H1 (cell line): ENCODE results near the gene CBLB. TPM values are rescaled to one million over a fixed set of nuclear protein-coding genes. Genes with fewer than 3 reads are reported as not detected.

Experiments used
- CTCF ChIA-PET: fragments of 300-600 bp; sonication (Branson Sonifier 250); formaldehyde crosslinking; loops from one replicate; lab custom pipeline; 2021; ENCODE audit not compliant: partially characterized antibody; lab: Charles Lee
- POLR2A ChIA-PET: fragments of 300-600 bp; sonication (Branson Sonifier 250); formaldehyde crosslinking; loops from one replicate; lab custom pipeline; 2021; ENCODE audit warnings: inconsistent platforms; ENCODE audit not compliant: partially characterized antibody; lab: Charles Lee
- DNase-seq, 2 experiments: peaks; one replicate each; pipeline versions ENCODE4 v3.0.0 to v3.0.0-alpha.2; 2010 to 2022; ENCODE audit warnings: low spot score in 2 of 2, low read depth in 1 of 2, mixed read lengths in 1 of 2
- FAIRE-seq: peaks from 2 replicates; lab custom pipeline; 2011; peaks lifted over from hg19 to GRCh38; lab: Jason Lieb, UNC
- H2AFZ ChIP-seq: 2 replicates; pipeline ENCODE4 v1.8.1; 2012; ENCODE audit warnings: low read length, inconsistent platforms
- H2AK5ac ChIP-seq: 2 replicates; pipeline ENCODE4 v1.6.1; 2013; ENCODE audit warnings: low read depth, low read length
- H2BK120ac ChIP-seq: replicated peaks from 2 replicates; pipeline ENCODE3; 2013; ENCODE audit warnings: low read depth, low read length, inconsistent platforms
- H2BK12ac ChIP-seq: 2 replicates; pipeline ENCODE4 v1.6.1; 2013; ENCODE audit warnings: low read depth, low read length
- H2BK15ac ChIP-seq: 2 replicates; pipeline ENCODE4 v1.6.1; 2013; ENCODE audit warnings: low read length
- H2BK20ac ChIP-seq: 2 replicates; pipeline ENCODE4 v1.6.1; 2013; ENCODE audit warnings: low read length
- H2BK5ac ChIP-seq: 2 replicates; pipeline ENCODE4 v1.6.1; 2013; ENCODE audit warnings: low read depth, low read length
- H3K14ac ChIP-seq: 2 replicates; pipeline ENCODE4 v1.6.1; 2013; ENCODE audit warnings: inconsistent platforms; ENCODE audit not compliant: insufficient read length
- H3K18ac ChIP-seq: 2 replicates; pipeline ENCODE4 v1.6.1; 2013; ENCODE audit warnings: low read length; ENCODE audit errors: extremely low read depth
- H3K23ac ChIP-seq: 2 replicates; pipeline ENCODE4 v1.6.1; 2013; ENCODE audit warnings: inconsistent platforms; ENCODE audit not compliant: insufficient read length
- H3K23me2 ChIP-seq: 2 replicates; pipeline ENCODE4 v1.6.1; 2013; ENCODE audit warnings: low read depth, low read length
- H3K27ac ChIP-seq: 2 replicates; pipeline ENCODE4 v1.6.1; 2011; ENCODE audit warnings: low read depth, low read length, inconsistent platforms
- H3K27me3 ChIP-seq, 4 experiments: replicated peaks in 1 of 4; 1 replicate in 1 of 4; 2 replicates in 3 of 4; pipeline versions ENCODE4 v1.6.1 to v1.8.1; 2011 to 2013; ENCODE audit warnings: low read length in 3 of 4, mild to moderate bottlenecking in 3 of 4, inconsistent platforms in 2 of 4, mixed read lengths in 2 of 4, moderate library complexity in 1 of 4; ENCODE audit not compliant: control insufficient read depth in 3 of 4, insufficient read depth in 3 of 4; ENCODE audit errors: extremely low read depth in 1 of 4
- H3K36me3 ChIP-seq, 4 experiments: 2 replicates each; pipeline versions ENCODE4 v1.6.1 to v1.8.1; 2011 to 2013; ENCODE audit warnings: mild to moderate bottlenecking in 4 of 4, low read length in 3 of 4, moderate library complexity in 2 of 4, control low read depth in 1 of 4, inconsistent platforms in 1 of 4; ENCODE audit not compliant: insufficient read depth in 4 of 4, control insufficient read depth in 2 of 4
- H3K4ac ChIP-seq: replicated peaks from 2 replicates; pipeline ENCODE3; 2013; ENCODE audit warnings: low read length, low read depth, mixed read lengths, inconsistent platforms; ENCODE audit not compliant: insufficient read length
- H3K4me1 ChIP-seq, 4 experiments: replicated peaks in 1 of 4; 1 replicate in 1 of 4; 2 replicates in 3 of 4; pipeline versions ENCODE4 v1.6.1 to v1.8.1; 2011 to 2013; ENCODE audit warnings: low read length in 3 of 4, inconsistent platforms in 2 of 4, mixed read lengths in 1 of 4; ENCODE audit not compliant: insufficient read depth in 4 of 4, control insufficient read depth in 3 of 4
- H3K4me2 ChIP-seq, 2 experiments: 2 replicates each; pipeline versions ENCODE4 v1.6.1 to v1.8.1; 2011 to 2013; ENCODE audit warnings: low read depth in 2 of 2, low read length in 2 of 2, control low read depth in 1 of 2, inconsistent platforms in 1 of 2, mild to moderate bottlenecking in 1 of 2; ENCODE audit not compliant: insufficient read depth in 1 of 2
- H3K4me3 ChIP-seq, 4 experiments: fragments of 200-600, 300-600 bp in 1 of 4; sonication (generic), shearing (Covaris generic), sonication (Bioruptor Twin) in 1 of 4; 2 replicates each; pipeline versions ENCODE4 v1.5.1 to v1.8.1; 2011 to 2016; ENCODE audit warnings: low read length in 4 of 4, low read depth in 3 of 4, control low read depth in 2 of 4, inconsistent platforms in 2 of 4, mild to moderate bottlenecking in 2 of 4, mixed read lengths in 1 of 4, moderate library complexity in 1 of 4; ENCODE audit not compliant: insufficient read depth in 2 of 4; ENCODE audit errors: extremely low read depth in 1 of 4
- H3K56ac ChIP-seq: replicated peaks from 2 replicates; pipeline ENCODE3; 2013; ENCODE audit warnings: low read depth, mild to moderate bottlenecking, mixed read lengths, low read length, inconsistent platforms; ENCODE audit not compliant: insufficient read length
- H3K79me1 ChIP-seq: 2 replicates; pipeline ENCODE4 v1.6.1; 2013; ENCODE audit warnings: low read depth, low read length, control low read depth
- H3K79me2 ChIP-seq, 2 experiments: 2 replicates each; pipeline versions ENCODE4 v1.6.1 to v1.8.1; 2012 to 2013; ENCODE audit warnings: low read length in 2 of 2, mild to moderate bottlenecking in 2 of 2, inconsistent platforms in 1 of 2; ENCODE audit not compliant: insufficient read depth in 2 of 2, control insufficient read depth in 1 of 2
- H3K9ac ChIP-seq, 4 experiments: replicated peaks in 1 of 4; 1 replicate in 1 of 4; 2 replicates in 3 of 4; pipeline versions ENCODE4 v1.6.1 to v1.8.1; 2011 to 2013; ENCODE audit warnings: low read depth in 3 of 4, low read length in 3 of 4, control low read depth in 2 of 4, mild to moderate bottlenecking in 2 of 4, moderate library complexity in 2 of 4, inconsistent platforms in 1 of 4; ENCODE audit errors: extremely low read depth in 1 of 4
- H3K9me3 ChIP-seq, 2 experiments: 2 replicates each; pipeline versions ENCODE4 v1.6.1 to v1.8.1; 2012 to 2013; ENCODE audit warnings: mild to moderate bottlenecking in 2 of 2, moderate library complexity in 2 of 2, control low read depth in 1 of 2, inconsistent platforms in 1 of 2, low read depth in 1 of 2, low read length in 1 of 2, mixed read lengths in 1 of 2; ENCODE audit not compliant: insufficient read depth in 2 of 2
- H4K20me1 ChIP-seq, 2 experiments: replicated peaks in 1 of 2; 2 replicates each; pipeline versions ENCODE3 to v1.8.1; 2011 to 2013; ENCODE audit warnings: inconsistent platforms in 2 of 2, low read length in 2 of 2, mild to moderate bottlenecking in 1 of 2; ENCODE audit not compliant: insufficient read depth in 2 of 2, control insufficient read depth in 1 of 2
- H4K5ac ChIP-seq: 2 replicates; pipeline ENCODE4 v1.6.1; 2013; ENCODE audit warnings: low read length, low read depth, mixed read lengths, inconsistent platforms; ENCODE audit not compliant: insufficient read length
- H4K8ac ChIP-seq: 2 replicates; pipeline ENCODE4 v1.8.0; 2013; ENCODE audit warnings: mild to moderate bottlenecking, moderate library complexity, low read length, inconsistent platforms; ENCODE audit not compliant: insufficient read depth; ENCODE audit errors: extremely low read depth
- H4K91ac ChIP-seq: replicated peaks from 2 replicates; pipeline ENCODE3; 2013; ENCODE audit warnings: low read length, mixed read lengths, inconsistent platforms; ENCODE audit not compliant: insufficient read length
- CBX5 ChIP-seq: fragments of 300-800, 300-1000 bp; sonication (generic); IDR thresholded peaks from 2 replicates; pipeline ENCODE4 v1.7.1; 2016; ENCODE audit warnings: antibody characterized with exemption, low read length, low read depth
- CHD1 ChIP-seq: IDR thresholded peaks from 2 replicates; pipeline ENCODE4 v1.6.1; 2012; ENCODE audit warnings: low read depth, low read length, improper control_type of control experiment
- CHD2 ChIP-seq: IDR thresholded peaks from 2 replicates; pipeline ENCODE4 v1.6.1; 2012; ENCODE audit warnings: low read length, improper control_type of control experiment
- E2F6 ChIP-seq: IDR thresholded peaks from 2 replicates; pipeline ENCODE4 v1.6.1; 2012; ENCODE audit warnings: inconsistent platforms
- GTF2F1 ChIP-seq: IDR thresholded peaks from 2 replicates; pipeline ENCODE4 v1.6.1; 2012; ENCODE audit warnings: low read depth, low read length, improper control_type of control experiment, borderline replicate concordance
- NRF1 ChIP-seq: IDR thresholded peaks from 2 replicates; pipeline ENCODE4 v1.6.1; 2011; ENCODE audit warnings: mild to moderate bottlenecking, low read depth, low read length, improper control_type of control experiment
- PHF8 ChIP-seq: fragments of 200-600 bp; sonication (generic); conservative IDR thresholded peaks from 2 replicates; pipeline ENCODE4 v1.7.1; 2012; ENCODE audit warnings: low read depth, mild to moderate bottlenecking, inconsistent platforms, low read length, moderate library complexity
- RNF2 ChIP-seq: fragments of 200-900, 300-1000 bp; sonication (generic); IDR thresholded peaks from 2 replicates; pipeline ENCODE4 v1.7.1; 2016; ENCODE audit warnings: borderline replicate concordance, low read depth, mild to moderate bottlenecking, antibody characterized with exemption, low read length; ENCODE audit not compliant: poor library complexity, severe bottlenecking; ENCODE audit errors: missing control alignments
- RXRA ChIP-seq: IDR thresholded peaks from 2 replicates; pipeline ENCODE4 v1.6.1; 2011; ENCODE audit warnings: low read depth, mild to moderate bottlenecking, low read length, moderate library complexity; ENCODE audit not compliant: insufficient read depth
- SAP30 ChIP-seq: fragments of 300-600 bp; sonication (generic); IDR thresholded peaks from 2 replicates; pipeline ENCODE4 v1.7.1; 2012; ENCODE audit warnings: low read length, moderate library complexity, mild to moderate bottlenecking, inconsistent platforms; ENCODE audit not compliant: insufficient read depth, insufficient replicate concordance
- SIX5 ChIP-seq: IDR thresholded peaks from 2 replicates; pipeline ENCODE4 v1.6.1; 2011; ENCODE audit warnings: mild to moderate bottlenecking, low read depth, low read length
- SRF ChIP-seq: IDR thresholded peaks from 2 replicates; pipeline ENCODE4 v1.6.1; 2011; ENCODE audit warnings: mild to moderate bottlenecking, low read depth, low read length, moderate library complexity
- SUZ12 ChIP-seq: fragments of 200-600 bp; sonication (generic); IDR thresholded peaks from 2 replicates; pipeline ENCODE4 v1.6.1; 2012; ENCODE audit warnings: mild to moderate bottlenecking, inconsistent platforms, low read length, moderate library complexity, mixed read lengths
- YY1 ChIP-seq: IDR thresholded peaks from 2 replicates; pipeline ENCODE4 v1.6.1; 2011; ENCODE audit warnings: low read depth, mild to moderate bottlenecking, low read length
- WGBS, 2 experiments: shearing (Covaris generic) in 1 of 2; methylation state at CpG; one replicate each; pipeline versions ENCODE4 v1.1.6 to v1.1.7; 2013 to 2015; ENCODE audit warnings: low lambda C conversion rate in 2 of 2, mixed read lengths in 2 of 2, inconsistent platforms in 1 of 2, low coverage in 1 of 2, missing lambda C conversion rate in 1 of 2; ENCODE audit not compliant: insufficient replicate concordance in 2 of 2, insufficient coverage in 1 of 2, insufficient read length in 1 of 2; ENCODE audit errors: extremely low coverage in 1 of 2, missing lambda C conversion rate in 1 of 2; 5-methylcytosine and 5-hydroxymethylcytosine counted together
- polyA plus RNA-seq, 7 experiments: library from polyadenylated mRNA; depleted of rRNA in 3 of 7; stranded (reverse) in 5 of 7; unstranded in 2 of 7; fragments of >200 nt in 5 of 7; fragments of 200-250 nt in 2 of 7; gene quantifications; 1 replicate in 5 of 7; 2 replicates in 1 of 7; 4 replicates in 1 of 7; pipeline versions ENCODE4 v1.2.1 to v1.2.3, GENCODE V29; 2011 to 2013; ENCODE audit warnings: missing spikeins in 2 of 7, mixed read lengths in 2 of 7
- total RNA-seq: library from RNA; stranded (reverse); fragmentation: NEBNext Ultra II Directional; extraction: Animal tissue kit (Norgen Biotek cat#: 25700); gene quantifications from 2 replicates; pipeline ENCODE4 v1.2.1, GENCODE V29; 2021

CBLB gene
- total and polyA plus RNA-seq, 2 of the 8 experiments (the other 6 are each of a cell fraction or from before 2014, with no cell fraction given) = 14.5 to 26.0 TPM

GRCh38 chr3:105770410-105770809, 98.4 kb downstream of the CBLB start:
- Histone ChIP-seq H4K5ac (no peak overlapping the region), H3K9ac (no peak overlapping the region), H3K36me3 (no peaks in the 10 kb centered on the region), H2BK15ac (no peak overlapping the region), H2BK12ac (no peak overlapping the region), H3K79me1 (no peaks in the 10 kb centered on the region; the same call in 1 of the 2 replicates), H3K79me2 (peaks cover 0 to 18% of the 10 kb centered on the region in 2 experiments; a peak in 2 of 4 replicates), H3K23me2 (no peaks in the 10 kb centered on the region), H3K27me3 (no peaks in the 10 kb centered on the region), H3K27ac (no peak overlapping the region), H3K56ac (no peak overlapping the region), H2BK20ac (no peak overlapping the region), H3K23ac (no peak overlapping the region), H3K14ac (no peak overlapping the region), H4K91ac (no peak overlapping the region), H2AK5ac (no peak overlapping the region), H4K20me1 (no peaks in the 10 kb centered on the region), H3K4me1 (peaks cover 0 to 3% (median 1%) of the 10 kb centered on the region in 4 experiments; a peak in 2 of 7 replicates), H2AFZ (no peak overlapping the region), H2BK5ac (no peak overlapping the region), H4K8ac (no peak overlapping the region), H3K4me3 (no peak overlapping the region), H3K9me3 (no peaks in the 10 kb centered on the region), H2BK120ac (no peak overlapping the region), H3K4ac (no peak overlapping the region), H3K4me2 (no peak overlapping the region), H3K18ac (no peak overlapping the region)
- POLR2A ChIA-PET = no interaction called here
- no peak for FAIRE-seq
- CTCF ChIA-PET = no interaction called here
- 86% methylated on average over 4 of the region's 4 CpGs; no CpG with 5 or more reads in 1 of the 2 experiments for WGBS, 2 experiments
- no peak for DNase-seq
- no peak for TF ChIP-seq RNF2
- no peak for TF ChIP-seq CHD2
- TF ChIP-seq SUZ12 = no peak
- TF ChIP-seq SIX5 = no peak
- no peak for TF ChIP-seq CHD1
- TF ChIP-seq E2F6 = no peak
- TF ChIP-seq SRF = no peak
- no peak for TF ChIP-seq RXRA
- no peak for TF ChIP-seq NRF1
- no peak for TF ChIP-seq PHF8
- no peak for TF ChIP-seq CBX5
- no peak for TF ChIP-seq GTF2F1
- no peak for TF ChIP-seq YY1
- TF ChIP-seq SAP30 = no peak
